HepG2 (cell line): ENCODE results near the gene ITGA7. TPM values are rescaled to one million over a fixed set of nuclear protein-coding genes. Genes with fewer than 3 reads are reported as not detected.

Experiments used
- GATAD1 ChIP-seq: IDR thresholded peaks from 2 replicates; pipeline ENCODE4 v1.6.1; 2016; ENCODE audit warnings: missing genetic modification reagents, missing compliant biosample characterization
- PATZ1 ChIP-seq: sonication (generic); formaldehyde crosslinking; IDR thresholded peaks from 2 replicates; pipeline ENCODE4 v1.4.0; 2020; ENCODE audit warnings: missing genetic modification reagents
- RAD21 ChIP-seq: fragments of 450-650 bp; formaldehyde crosslinking; IDR thresholded peaks from 2 replicates; pipeline ENCODE4 v1.5.0; 2020; ENCODE audit warnings: mild to moderate bottlenecking
- RBM22 ChIP-seq: fragments of 200-400 bp; formaldehyde crosslinking; optimal IDR thresholded peaks from 2 replicates; pipeline ENCODE3; 2017; ENCODE audit warnings: mild to moderate bottlenecking, low read length, moderate library complexity
- ZFP37 ChIP-seq: sonication (generic); formaldehyde crosslinking; IDR thresholded peaks from 2 replicates; pipeline ENCODE4 v1.4.0; 2020; ENCODE audit warnings: missing genetic modification reagents, borderline replicate concordance
- ZNF101 ChIP-seq: sonication (generic); formaldehyde crosslinking; IDR thresholded peaks from 2 replicates; pipeline ENCODE4 v1.4.0; 2020; ENCODE audit warnings: mild to moderate bottlenecking, low read depth, missing genetic modification reagents, borderline replicate concordance
- ZNF30 ChIP-seq: sonication (generic); formaldehyde crosslinking; IDR thresholded peaks from 2 replicates; pipeline ENCODE4 v1.5.0; 2020; ENCODE audit warnings: mild to moderate bottlenecking, missing genetic modification reagents
- ZNF337 ChIP-seq: sonication (generic); formaldehyde crosslinking; IDR thresholded peaks from 2 replicates; pipeline ENCODE4 v1.5.1; 2020; ENCODE audit warnings: missing genetic modification reagents, low read depth, mild to moderate bottlenecking, borderline replicate concordance
- ZNF598 ChIP-seq: sonication (generic); formaldehyde crosslinking; IDR thresholded peaks from 2 replicates; pipeline ENCODE4 v1.5.1; 2020; ENCODE audit warnings: mild to moderate bottlenecking, missing genetic modification reagents, borderline replicate concordance
- polyA plus RNA-seq, 8 experiments: library from polyadenylated mRNA; depleted of rRNA in 3 of 8; stranded (reverse) in 7 of 8; unstranded in 1 of 8; fragments of >200 nt; fragmentation: Illumina TruSeq in 4 of 8; extraction: Trizol in 4 of 8; gene quantifications; 2 replicates each; pipeline versions ENCODE4 v1.2.1 to v1.2.3, GENCODE V29; 2011 to 2016; ENCODE audit warnings: low read depth in 4 of 8, missing spikeins in 1 of 8, mixed read lengths in 1 of 8; ENCODE audit not compliant: insufficient read depth in 1 of 8
- total RNA-seq, 5 experiments: library from RNA; depleted of rRNA; stranded (reverse); fragments of >200 nt; fragmentation: Illumina TruSeq; extraction: Trizol; gene quantifications; 2 replicates each; pipeline ENCODE4 v1.2.3, GENCODE V29; 2016; ENCODE audit warnings: low read depth in 1 of 5

ITGA7 gene
- total and polyA plus RNA-seq, 2 of the 13 experiments (the other 11 are each of a cell fraction or from before 2014, with no cell fraction given) = 0.65 to 0.75 TPM

- TF ChIP-seq PATZ1 (0 out of 2 replicates have a peak, but pooled peaks have one; percentile 27), ZNF337 (CRISPR knock-in tag) (no peak), ZNF101 (CRISPR knock-in tag) (no peak), RAD21 (CRISPR knock-in tag) (peak; percentile 71; the same call in 1 of the 2 replicates), ZNF30 (CRISPR knock-in tag) (no peak), RBM22 (peak; percentile 86), ZNF598 (CRISPR knock-in tag) (no peak), GATAD1 (CRISPR knock-in tag) (no peak), ZFP37 (no peak)
These were observed 30.7 kb upstream of the ITGA7 start (continued) for GRCh38 chr12:55738123-55739024.
